ENCODE data around the gene ZIC2.

The ZIC2 gene

GRCh38 chr13:99967498-99967868 lies 14.1 kb upstream of the ZIC2 start:
- TF ChIP-seq CREB5 (CRISPR knock-in tag; IDR thresholded peaks at IDR 0.05; ENCODE audit: low read depth) (no peak), SNAI2 (CRISPR knock-in tag; IDR thresholded peaks at IDR 0.05) (no peak), CSDC2 (CRISPR knock-in tag; IDR thresholded peaks at IDR 0.05) (no peak), RARB (CRISPR knock-in tag; IDR thresholded peaks at IDR 0.05) (no peak), BACH2 (CRISPR knock-in tag; IDR thresholded peaks at IDR 0.05; ENCODE audit: borderline replicate concordance) (no peak), ISL1 (CRISPR knock-in tag; IDR thresholded peaks at IDR 0.05) (no peak), TCF4 (CRISPR knock-in tag; IDR thresholded peaks at IDR 0.05; ENCODE audit: borderline replicate concordance) (no peak), ZNF70 (CRISPR knock-in tag; IDR thresholded peaks at IDR 0.05) (no peak), TSHZ2 (CRISPR knock-in tag; IDR thresholded peaks at IDR 0.05) (no peak)
- no peak; the same call in 2 of the 3 replicates for ATAC-seq

GRCh38 chr13:99967869-99968520 lies 13.6 kb upstream of the ZIC2 start:
- ATAC-seq = no peak
- TF ChIP-seq ZNF8 (CRISPR knock-in tag; IDR thresholded peaks at IDR 0.05) (no peak), TCF4 (CRISPR knock-in tag; IDR thresholded peaks at IDR 0.05; ENCODE audit: borderline replicate concordance) (no peak), PPARA (CRISPR knock-in tag; IDR thresholded peaks at IDR 0.05; ENCODE audit: borderline replicate concordance) (no peak), ZFP30 (CRISPR knock-in tag; IDR thresholded peaks at IDR 0.05) (no peak), PATZ1 (CRISPR knock-in tag; IDR thresholded peaks at IDR 0.05; ENCODE audit: borderline replicate concordance) (no peak), RARB (CRISPR knock-in tag; IDR thresholded peaks at IDR 0.05) (no peak), CSDC2 (CRISPR knock-in tag; IDR thresholded peaks at IDR 0.05) (no peak), ARNTL (CRISPR knock-in tag; IDR thresholded peaks at IDR 0.05; ENCODE audit: borderline replicate concordance, low read depth) (no peak), ZNF565 (CRISPR knock-in tag; conservative IDR thresholded peaks at IDR 0.05; ENCODE audit: low read depth) (no peak), TSHZ2 (CRISPR knock-in tag; IDR thresholded peaks at IDR 0.05) (no peak), TOX (CRISPR knock-in tag; IDR thresholded peaks at IDR 0.05; ENCODE audit: borderline replicate concordance) (no peak), SNAI2 (CRISPR knock-in tag; IDR thresholded peaks at IDR 0.05) (no peak), BACH2 (CRISPR knock-in tag; IDR thresholded peaks at IDR 0.05; ENCODE audit: borderline replicate concordance) (no peak), POU6F1 (CRISPR knock-in tag; IDR thresholded peaks at IDR 0.05; ENCODE audit: borderline replicate concordance, low read depth) (no peak), ESRRG (CRISPR knock-in tag; IDR thresholded peaks at IDR 0.05) (no peak), CREB5 (CRISPR knock-in tag; IDR thresholded peaks at IDR 0.05; ENCODE audit: low read depth) (no peak), ZFP3 (CRISPR knock-in tag; IDR thresholded peaks at IDR 0.05) (no peak), CSRNP3 (CRISPR knock-in tag; IDR thresholded peaks at IDR 0.05) (no peak)

Data from SK-N-SH treated with all-trans-retinoic acid at 6 μM for 48 hours (cell line).